RWPE1 (cell line): ENCODE results near the gene PLAC9.
A peak's percentile ranks its signal among the peaks of the same experiment; 100 is the strongest.

Experiments
- CTCF ChIA-PET: fragments of 350-600 bp; sonication (Branson Sonifier 250); formaldehyde crosslinking; extraction: SDS; loops from one replicate; lab custom pipeline; 2021; lab: Yijun Ruan, JAX
- POLR2A ChIA-PET: fragments of 400-600 bp; formaldehyde crosslinking; extraction: SDS; loops from one replicate; lab custom pipeline; 2020; ENCODE audit warnings: antibody characterized with exemption; ENCODE audit not compliant: low non-redundant PET; lab: Yijun Ruan, JAX
- DNase-seq: peaks from one replicate; pipeline ENCODE4 v3.0.0; 2012; ENCODE audit warnings: low spot score
- H3K27ac ChIP-seq: fragments of 450-650 bp; 2 replicates; pipeline ENCODE4 v1.5.1; 2017
- CTCF ChIP-seq: fragments of 450-650 bp; conservative IDR thresholded peaks from 2 replicates; pipeline ENCODE4 v1.5.1; 2017; ENCODE audit warnings: low read depth, mild to moderate bottlenecking

The PLAC9 gene

GRCh38 chr10:80191589-80192270, 59.2 kb downstream of the PLAC9 start:
- CTCF ChIA-PET, result interaction anchor here (1.3 kb wide), 1 partner anchor 23 kb away, joined by 4 read pairs; no protein-coding TSS in a partner anchor
- POLR2A ChIA-PET, result no interaction called here
- no peak for TF ChIP-seq CTCF
- peak; percentile 71 for DNase-seq
- H3K27ac ChIP-seq, result peak overlapping the region; percentile 31

- CTCF ChIA-PET, result no interaction called here
- POLR2A ChIA-PET, result no interaction called here
- DNase-seq, result no peak
- no peak for TF ChIP-seq CTCF
- no peak overlapping the region for H3K27ac ChIP-seq
These were observed 60.0 kb downstream of the PLAC9 start for GRCh38 chr10:80192553-80192952.

GRCh38 chr10:80194373-80195045, 62.0 kb downstream of the PLAC9 start:
- ChIA-PET CTCF (interaction anchor here (0.6 to 0.7 kb wide), 3 partner anchors 52 to 290 kb away, joined by 3 to 4 read pairs (median 3); no protein-coding TSS in a partner anchor), POLR2A (interaction anchor here (0.6 kb wide), 1 partner anchor 12 kb away, joined by 5 read pairs; no protein-coding TSS in a partner anchor)
- no peak for TF ChIP-seq CTCF
- H3K27ac ChIP-seq, result peak overlapping the region; percentile 15
- DNase-seq, result no peak
